OCI-LY7 (cell line): ENCODE data around the gene KHDC4. TPM values are rescaled to one million over a fixed set of nuclear protein-coding genes. Genes with fewer than 3 reads are reported as not detected.

Experiments
- BruUV-seq: library from RNA; stranded (reverse); fragments of 400-500 nt; replicated peaks from 2 replicates; lab custom pipeline; 2021; lab: Mats Ljungman, UMichigan
- CTCF ChIA-PET: fragments of 300-600 bp; sonication (Branson Sonifier 250); formaldehyde crosslinking; loops from one replicate; lab custom pipeline; 2022; ENCODE audit warnings: antibody characterized with exemption; ENCODE audit not compliant: unreplicated experiment; lab: Charles Lee
- POLR2A ChIA-PET: fragments of 300-600 bp; sonication (Branson Sonifier 250); formaldehyde crosslinking; loops from one replicate; lab custom pipeline; 2022; ENCODE audit warnings: antibody characterized with exemption; lab: Charles Lee
- DNase-seq: peaks from one replicate; pipeline ENCODE4 v3.0.0-alpha.2; 2015; ENCODE audit warnings: low spot score
- H2AFZ ChIP-seq: fragments of 200-600 bp; sonication (generic), shearing (Covaris generic); 2 replicates; pipeline ENCODE4 v1.6.1; 2014; ENCODE audit warnings: mild to moderate bottlenecking, antibody characterized with exemption, low read length, moderate library complexity
- H3K27ac ChIP-seq: fragments of 200-600 bp; sonication (generic); 2 replicates; pipeline ENCODE4 v1.5.1; 2014; ENCODE audit warnings: mixed run types, low read depth, mild to moderate bottlenecking, moderate library complexity, low read length, inconsistent platforms; ENCODE audit not compliant: poor library complexity, severe bottlenecking
- H3K36me3 ChIP-seq: fragments of 200-600 bp; sonication (generic); 2 replicates; pipeline ENCODE4 v1.6.1; 2014; ENCODE audit warnings: mild to moderate bottlenecking, antibody characterized with exemption, low read length, moderate library complexity, mixed read lengths; ENCODE audit not compliant: insufficient read depth
- H3K4me1 ChIP-seq: fragments of 200-600 bp; sonication (generic); 2 replicates; pipeline ENCODE4 v1.5.1; 2014; ENCODE audit warnings: mild to moderate bottlenecking, low read length; ENCODE audit not compliant: insufficient read depth, poor library complexity, severe bottlenecking
- H3K4me2 ChIP-seq: fragments of 200-600 bp; sonication (generic); 2 replicates; pipeline ENCODE4 v1.6.1; 2014; ENCODE audit warnings: mild to moderate bottlenecking, low read length
- H3K4me3 ChIP-seq: fragments of 200-600 bp; sonication (generic); 2 replicates; pipeline ENCODE4 v1.5.1; 2014; ENCODE audit warnings: mild to moderate bottlenecking, low read depth, low read length; ENCODE audit not compliant: poor library complexity, severe bottlenecking
- H3K79me2 ChIP-seq: fragments of 200-600 bp; sonication (generic); 2 replicates; pipeline ENCODE4 v1.6.1; 2016; ENCODE audit warnings: low read depth, mild to moderate bottlenecking, low read length, moderate library complexity, mixed read lengths; ENCODE audit not compliant: insufficient read depth
- H3K9me2 ChIP-seq: fragments of 200-600 bp; sonication (generic); 2 replicates; pipeline ENCODE4 v1.6.1; 2016; ENCODE audit warnings: mild to moderate bottlenecking, low read length, mixed read lengths; ENCODE audit not compliant: insufficient read depth
- H3K9me3 ChIP-seq: fragments of 200-600 bp; sonication (generic); 2 replicates; pipeline ENCODE4 v1.6.1; 2014; ENCODE audit warnings: mild to moderate bottlenecking, mixed run types, low read length, mixed read lengths
- H4K20me1 ChIP-seq: fragments of 200-600 bp; sonication (generic); 2 replicates; pipeline ENCODE4 v1.6.1; 2014; ENCODE audit warnings: mild to moderate bottlenecking, antibody characterized with exemption, low read length, moderate library complexity, mixed read lengths; ENCODE audit not compliant: insufficient read depth
- EZH2phosphoT487 ChIP-seq: fragments of 200-600 bp; sonication (generic); IDR thresholded peaks from 2 replicates; pipeline ENCODE4 v1.6.1; 2018; ENCODE audit warnings: low read depth, borderline replicate concordance, mild to moderate bottlenecking, mixed run types, antibody characterized with exemption, low read length, moderate library complexity, mixed read lengths
- intact Hi-C: fragments of 100-400 bp; cut with micrococcal nuclease; formaldehyde crosslinking; loops from one replicate; pipeline ENCODE4 v1.10.0; 2022; ENCODE audit not compliant: unreplicated experiment
- total RNA-seq, 2 experiments: library from RNA; depleted of rRNA in 1 of 2; stranded (reverse); fragments of >200 nt in 1 of 2; shearing (Covaris generic) in 1 of 2; gene quantifications; 2 replicates each; pipeline ENCODE4 v1.2.3, GENCODE V29; 2014 to 2022
- TF ChIP-seq, protein P1 (sequence below): fragments of 200-600 bp; sonication (generic); conservative IDR thresholded peaks from 2 replicates; pipeline ENCODE4 v1.5.1; 2014; ENCODE audit warnings: mild to moderate bottlenecking, antibody characterized with exemption, low read length, moderate library complexity, mixed read lengths

Gene KHDC4
- total RNA-seq, 2 experiments from 2014 or later = 88.9 to 121 TPM

GRCh38 chr1:155979597-155980343, 45.6 kb upstream of the KHDC4 start:
- CTCF ChIA-PET = interaction anchor here (1.6 kb wide), 1 partner anchor 34 kb away, joined by 3 read pairs; no protein-coding TSS in a partner anchor
- peaks cover 68% of the 10 kb centered on the region for H3K4me1 ChIP-seq
- H3K9me2 ChIP-seq = no peaks in the 10 kb centered on the region
- peak overlapping the region; percentile 85 for H3K4me3 ChIP-seq
- peak overlapping the region; percentile 94 for H3K4me2 ChIP-seq
- peaks cover 20% of the 10 kb centered on the region; the same call in 1 of the 2 replicates for H3K36me3 ChIP-seq
- peak overlapping the region; percentile 94 for H3K27ac ChIP-seq
- intact Hi-C loops = loop anchor here (2.0 kb wide), 1 partner anchor 41 kb away; no protein-coding TSS in a partner anchor
- H3K9me3 ChIP-seq = no peaks in the 10 kb centered on the region
- H4K20me1 ChIP-seq = peaks cover 14% of the 10 kb centered on the region
- no TSS peak for BruUV-seq
- H3K79me2 ChIP-seq = peaks cover 75% of the 10 kb centered on the region
- no peak overlapping the region for H2AFZ ChIP-seq
- TF ChIP-seq EZH2phosphoT487 = no peak
- TF ChIP-seq, protein P1, sequence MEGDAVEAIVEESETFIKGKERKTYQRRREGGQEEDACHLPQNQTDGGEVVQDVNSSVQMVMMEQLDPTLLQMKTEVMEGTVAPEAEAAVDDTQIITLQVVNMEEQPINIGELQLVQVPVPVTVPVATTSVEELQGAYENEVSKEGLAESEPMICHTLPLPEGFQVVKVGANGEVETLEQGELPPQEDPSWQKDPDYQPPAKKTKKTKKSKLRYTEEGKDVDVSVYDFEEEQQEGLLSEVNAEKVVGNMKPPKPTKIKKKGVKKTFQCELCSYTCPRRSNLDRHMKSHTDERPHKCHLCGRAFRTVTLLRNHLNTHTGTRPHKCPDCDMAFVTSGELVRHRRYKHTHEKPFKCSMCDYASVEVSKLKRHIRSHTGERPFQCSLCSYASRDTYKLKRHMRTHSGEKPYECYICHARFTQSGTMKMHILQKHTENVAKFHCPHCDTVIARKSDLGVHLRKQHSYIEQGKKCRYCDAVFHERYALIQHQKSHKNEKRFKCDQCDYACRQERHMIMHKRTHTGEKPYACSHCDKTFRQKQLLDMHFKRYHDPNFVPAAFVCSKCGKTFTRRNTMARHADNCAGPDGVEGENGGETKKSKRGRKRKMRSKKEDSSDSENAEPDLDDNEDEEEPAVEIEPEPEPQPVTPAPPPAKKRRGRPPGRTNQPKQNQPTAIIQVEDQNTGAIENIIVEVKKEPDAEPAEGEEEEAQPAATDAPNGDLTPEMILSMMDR = 0 out of 2 replicates have a peak, but pooled peaks have one; percentile 5
- POLR2A ChIA-PET = interaction anchor here (0.5 to 4.2 kb wide), 10 partner anchors 10 to 172 kb away, joined by 3 to 34 read pairs (median 4); partner anchors contain the start of gene KHDC4
- DNase-seq = peak; percentile 81

GRCh38 chr1:155978973-155979429, 44.8 kb upstream of the KHDC4 start:
- DNase-seq = no peak
- Histone ChIP-seq H4K20me1 (peaks cover 22% of the 10 kb centered on the region), H3K4me1 (peaks cover 68% of the 10 kb centered on the region)

More at GRCh38 chr1:155978973-155979429, 44.8 kb upstream of the KHDC4 start:
- CTCF ChIA-PET = interaction anchor here (1.2 to 1.6 kb wide), 3 partner anchors 11 to 35 kb away, joined by 3 to 8 read pairs (median 8); no protein-coding TSS in a partner anchor
- Histone ChIP-seq H3K79me2 (peaks cover 83% of the 10 kb centered on the region), H3K27ac (peak overlapping the region; percentile 94), H3K4me3 (peak overlapping the region; percentile 85), H3K36me3 (peaks cover 28% of the 10 kb centered on the region), H3K9me3 (no peaks in the 10 kb centered on the region), H2AFZ (no peak overlapping the region), H3K4me2 (peak overlapping the region; percentile 94), H3K9me2 (no peaks in the 10 kb centered on the region)
- BruUV-seq = TSS peak; percentile 81
- TF ChIP-seq EZH2phosphoT487 = no peak
- TF ChIP-seq, protein P1 = 0 out of 2 replicates have a peak, but pooled peaks have one; percentile 3
- POLR2A ChIA-PET = interaction anchor here (0.5 to 4.2 kb wide), 9 partner anchors 11 to 96 kb away, joined by 3 to 34 read pairs (median 4); no protein-coding TSS in a partner anchor
- intact Hi-C loops = loop anchor here (2.0 kb wide), 1 partner anchor 40 kb away; no protein-coding TSS in a partner anchor
